OCI-LY3 (cell line): ENCODE measurements around the gene TACC2.

Source experiments
- H2AFZ ChIP-seq: fragments of 200-600, 300-600 bp; shearing (Covaris generic); 2 replicates; pipeline ENCODE4 v1.6.0; 2014; ENCODE audit warnings: antibody characterized with exemption, low read depth, low read length
- H3K27ac ChIP-seq: fragments of 200-600, 300-600 bp; sonication (generic); 2 replicates; pipeline ENCODE4 v1.5.1; 2014; ENCODE audit warnings: mild to moderate bottlenecking, low read length, moderate library complexity, mixed read lengths
- H3K27me3 ChIP-seq: fragments of 200-600, 300-600 bp; sonication (generic); 2 replicates; pipeline ENCODE4 v1.6.1; 2014; ENCODE audit warnings: low read depth, low read length, mixed read lengths
- H3K36me3 ChIP-seq: fragments of 200-600, 300-600 bp; sonication (generic); replicated peaks from 2 replicates; pipeline ENCODE3; 2014; ENCODE audit warnings: low read depth, low read length, mixed read lengths
- H3K4me1 ChIP-seq: fragments of 300-600, 200-600 bp; sonication (generic); 2 replicates; pipeline ENCODE4 v1.6.1; 2014; ENCODE audit warnings: low read length, mixed read lengths
- H3K4me2 ChIP-seq: fragments of 200-600, 300-600 bp; sonication (generic); 2 replicates; pipeline ENCODE4 v1.6.1; 2014; ENCODE audit warnings: low read length, mixed read lengths
- H3K4me3 ChIP-seq: fragments of 300-600, 200-600 bp; sonication (generic); 2 replicates; pipeline ENCODE4 v1.5.1; 2014; ENCODE audit warnings: antibody characterized with exemption, mild to moderate bottlenecking, low read length, moderate library complexity
- H3K79me2 ChIP-seq: fragments of 300-600, 200-600 bp; shearing (Covaris generic); 2 replicates; pipeline ENCODE4 v1.6.1; 2014; ENCODE audit warnings: mild to moderate bottlenecking, low read length, mixed read lengths
- H3K9ac ChIP-seq: fragments of 300-600, 200-600 bp; shearing (Covaris generic); 2 replicates; pipeline ENCODE4 v1.6.0; 2014; ENCODE audit warnings: mild to moderate bottlenecking, low read length, moderate library complexity
- H3K9me3 ChIP-seq: fragments of 200-600, 300-600 bp; shearing (Covaris generic); 2 replicates; pipeline ENCODE4 v1.6.1; 2014; ENCODE audit warnings: low read length, mixed read lengths; ENCODE audit not compliant: insufficient read depth
- H4K20me1 ChIP-seq: fragments of 200-600, 300-600 bp; sonication (generic); 2 replicates; pipeline ENCODE4 v1.6.1; 2016; ENCODE audit warnings: low read length, mixed read lengths; ENCODE audit not compliant: insufficient read depth
- CTCF ChIP-seq: fragments of 200-600, 300-600 bp; sonication (generic); IDR thresholded peaks from 2 replicates; pipeline ENCODE4 v1.5.1; 2014; ENCODE audit warnings: antibody characterized with exemption, low read length, low read depth
- EZH2phosphoT487 ChIP-seq: fragments of 200-600 bp; shearing (Covaris generic); IDR thresholded peaks from 2 replicates; pipeline ENCODE4 v1.6.1; 2018; ENCODE audit warnings: antibody characterized with exemption, mixed run types, low read depth

Gene TACC2

GRCh38 chr10:122286867-122287266, 297.9 kb downstream of the TACC2 start:
- H4K20me1 ChIP-seq = no peaks in the 10 kb centered on the region
- H3K4me2 ChIP-seq = peak overlapping the region; percentile 73
- peak overlapping the region; percentile 68 for H3K27ac ChIP-seq
- H3K9me3 ChIP-seq = no peaks in the 10 kb centered on the region
- TF ChIP-seq EZH2phosphoT487 (no peak), CTCF (no peak)
- H3K27me3 ChIP-seq = peaks cover 32% of the 10 kb centered on the region
- peak overlapping the region; percentile 48; the same call in 1 of the 2 replicates for H3K4me3 ChIP-seq
- H3K4me1 ChIP-seq = peaks cover 88% of the 10 kb centered on the region
- H3K79me2 ChIP-seq = no peaks in the 10 kb centered on the region
- H2AFZ ChIP-seq = no peak overlapping the region
- no peaks in the 10 kb centered on the region for H3K36me3 ChIP-seq
- peak overlapping the region; percentile 37; the same call in 1 of the 2 replicates for H3K9ac ChIP-seq

- H3K4me2 ChIP-seq = peak overlapping the region; percentile 73
- H3K79me2 ChIP-seq = no peaks in the 10 kb centered on the region
- H4K20me1 ChIP-seq = no peaks in the 10 kb centered on the region
- peaks cover 36% of the 10 kb centered on the region for H3K27me3 ChIP-seq
- no peak for TF ChIP-seq EZH2phosphoT487
- H3K27ac ChIP-seq = peak overlapping the region; percentile 68
- no peaks in the 10 kb centered on the region for H3K36me3 ChIP-seq
- H3K9me3 ChIP-seq = no peaks in the 10 kb centered on the region
- peaks cover 88% of the 10 kb centered on the region for H3K4me1 ChIP-seq
- H3K4me3 ChIP-seq = peak overlapping the region; percentile 48
- no peak overlapping the region for H2AFZ ChIP-seq
- H3K9ac ChIP-seq = peak overlapping the region; percentile 37; the same call in 1 of the 2 replicates
These were observed 298.6 kb downstream of the TACC2 start for GRCh38 chr10:122287570-122287969.

- Histone ChIP-seq H4K20me1 (no peaks in the 10 kb centered on the region), H3K9ac (no peak overlapping the region), H2AFZ (no peak overlapping the region)
These were observed 299.3 kb downstream of the TACC2 start for GRCh38 chr10:122288262-122288661.

GRCh38 chr10:122288917-122289316, 300.0 kb downstream of the TACC2 start:
- Histone ChIP-seq H4K20me1 (no peaks in the 10 kb centered on the region), H3K27me3 (peaks cover 31% of the 10 kb centered on the region), H3K4me2 (peak overlapping the region; percentile 73), H3K9me3 (no peaks in the 10 kb centered on the region), H3K4me1 (peaks cover 88% of the 10 kb centered on the region), H2AFZ (no peak overlapping the region), H3K9ac (no peak overlapping the region), H3K36me3 (no peaks in the 10 kb centered on the region), H3K4me3 (no peak overlapping the region), H3K79me2 (no peaks in the 10 kb centered on the region), H3K27ac (no peak overlapping the region)
- TF ChIP-seq CTCF = no peak
- TF ChIP-seq EZH2phosphoT487 = no peak

More at GRCh38 chr10:122288262-122288661, 299.3 kb downstream of the TACC2 start:
- Histone ChIP-seq H3K27ac (no peak overlapping the region), H3K79me2 (no peaks in the 10 kb centered on the region), H3K4me1 (peaks cover 88% of the 10 kb centered on the region), H3K27me3 (peaks cover 36% of the 10 kb centered on the region), H3K9me3 (no peaks in the 10 kb centered on the region), H3K36me3 (no peaks in the 10 kb centered on the region), H3K4me3 (no peak overlapping the region), H3K4me2 (peak overlapping the region; percentile 73)
- TF ChIP-seq CTCF (no peak), EZH2phosphoT487 (no peak)

GRCh38 chr10:122290334-122290733, 301.4 kb downstream of the TACC2 start:
- H3K27me3 ChIP-seq = peaks cover 29% of the 10 kb centered on the region
- no peaks in the 10 kb centered on the region for H3K79me2 ChIP-seq
- no peak overlapping the region for H3K9ac ChIP-seq
- no peak overlapping the region for H3K4me3 ChIP-seq
- TF ChIP-seq CTCF = no peak
- TF ChIP-seq EZH2phosphoT487 = no peak
- H3K4me1 ChIP-seq = peaks cover 92% of the 10 kb centered on the region
- H3K36me3 ChIP-seq = no peaks in the 10 kb centered on the region
- H3K4me2 ChIP-seq = no peak overlapping the region
- H3K27ac ChIP-seq = no peak overlapping the region
- no peaks in the 10 kb centered on the region for H3K9me3 ChIP-seq
- H4K20me1 ChIP-seq = no peaks in the 10 kb centered on the region
- no peak overlapping the region for H2AFZ ChIP-seq
